Adrenal gland (tissue), 12 donors: ENCODE results near the gene DOK7. TPM values are rescaled to one million over a fixed set of nuclear protein-coding genes. Genes with fewer than 3 reads are reported as not detected.

Experiments
- DNase-seq, 7 donors: peaks; one replicate each; pipeline ENCODE4 v3.0.0-alpha.2; 2019 to 2020
- H3K27ac ChIP-seq, 5 donors: fragments of 200-600 bp; sonication (generic) in 4 of 5; 1 replicate in 3 of 5; 2 replicates in 2 of 5; pipeline versions ENCODE4 v1.5.1 to v1.8.0; 2016 to 2020; ENCODE audit warnings: mild to moderate bottlenecking in 1 of 5
- H3K27me3 ChIP-seq: fragments of 200-600 bp; 2 replicates; pipeline ENCODE4 v1.8.0; 2021
- H3K36me3 ChIP-seq, 2 donors: fragments of 200-600 bp; replicated peaks in 1 of 2; 1 replicate in 1 of 2; 2 replicates in 1 of 2; pipeline versions ENCODE4 v1.5.1 to v1.8.0; 2018 to 2022
- H3K4me1 ChIP-seq, 2 donors: fragments of 200-600 bp; replicated peaks in 1 of 2; 1 replicate in 1 of 2; 2 replicates in 1 of 2; pipeline versions ENCODE4 v1.5.1 to v1.8.0; 2018 to 2021
- H3K4me3 ChIP-seq, 4 donors: fragments of 200-600 bp; sonication (generic) in 3 of 4; one replicate each; pipeline ENCODE4 v1.5.1; 2016 to 2018
- H3K9me3 ChIP-seq, 3 donors: fragments of 200-600 bp; sonication (generic) in 1 of 3; replicated peaks in 1 of 3; 1 replicate in 2 of 3; 2 replicates in 1 of 3; pipeline versions ENCODE4 v1.5.1 to v1.8.0; 2016 to 2021
- POLR2A ChIP-seq, 2 donors: fragments of 450-650 bp; IDR thresholded peaks; one replicate each; pipeline ENCODE4 v1.6.1; 2017; ENCODE audit warnings: antibody characterized with exemption in 2 of 2, mild to moderate bottlenecking in 2 of 2, moderate library complexity in 1 of 2
- WGBS, 4 donors: extraction: QIAGEN DNeasy Blood & Tissue Kit in 2 of 4; methylation state at CpG; one replicate each; pipeline versions ENCODE4 v1.1.5 to v1.1.7; 2013 to 2017; 5-methylcytosine and 5-hydroxymethylcytosine counted together
- intact Hi-C, 2 donors: fragments of 100-400 bp; cut with DNase I; formaldehyde crosslinking; loops; one replicate each; pipeline versions ENCODE4 v1.14.1 to v1.15.0; 2022 to 2023
- polyA plus RNA-seq, 3 donors: library from polyadenylated mRNA; stranded (reverse); fragments of 200-250 nt in 2 of 3; fragments of 350-450 nt in 1 of 3; fragmentation: Illumina TruSeq in 1 of 3; extraction: RNeasy Lipid Tissue Mini Kit (QIAGEN cat#74804) in 1 of 3; gene quantifications; one replicate each; pipeline ENCODE4 v1.2.3, GENCODE V29; 2013 to 2014
- total RNA-seq, 9 donors: library from RNA; depleted of rRNA in 4 of 9; stranded (reverse); fragments of >200 nt in 4 of 9; fragments of 120-200 nt in 1 of 9; fragmentation: NEBNext Ultra II Directional in 1 of 9; extraction: Animal tissue kit (Norgen Biotek cat#: 25700) in 1 of 9; gene quantifications; one replicate each; pipeline versions ENCODE4 v1.1.0 to v1.2.4, GENCODE V29; 2013 to 2023
- TF ChIP-seq, protein P1 (sequence below), 6 experiments: fragments of 450-650 bp in 4 of 6; fragments of 200-600 bp in 2 of 6; sonication (generic) in 1 of 6; IDR thresholded peaks; 1 replicate in 5 of 6; 2 replicates in 1 of 6; pipeline versions ENCODE4 v1.5.1 to v1.8.0; 2016 to 2021; ENCODE audit warnings: antibody characterized with exemption in 6 of 6, mild to moderate bottlenecking in 2 of 6, moderate library complexity in 1 of 6
- donor health status: healthy with polysubstance abuse.
- donor health status: Bipolar disorder and iron deficiency.
- donor health status: DM: yes; HTN: yes; CAD: no.
- donor health status: DM: no; HTN: no; CAD: no.
- donor health status: DM: no; HTN: no; CAD: no.
- donor health status: DM: yes; HTN: yes; CAD: no.

The DOK7 gene
- total and polyA plus RNA-seq, 12 donors: 0.18 to 4.2 (median 1.1) TPM; not detected in 1

DNA sequence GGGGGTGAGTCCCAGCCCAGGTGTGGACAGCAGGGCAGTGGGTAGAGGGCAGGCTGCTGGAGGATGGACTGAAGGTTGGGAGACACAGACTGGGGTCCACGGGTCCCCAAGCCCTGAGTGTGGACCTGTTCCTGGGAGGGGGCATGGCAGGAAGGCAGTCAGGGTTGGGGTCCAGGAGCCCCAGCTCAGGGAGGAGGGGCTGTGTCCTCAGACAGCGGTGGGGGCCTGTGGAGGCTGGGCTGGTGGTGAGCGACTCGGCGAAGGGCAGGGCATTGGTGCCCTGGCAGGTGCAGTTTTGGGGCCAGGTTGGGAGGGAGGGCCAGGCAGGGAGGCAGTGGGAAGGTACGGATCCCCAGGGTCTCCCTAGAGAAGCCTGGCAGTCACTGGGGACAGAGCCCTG is 34.0 kb downstream of the DOK7 start:
- H3K36me3 ChIP-seq: no peaks in the 10 kb centered on the region
- TF ChIP-seq, protein P1, sequence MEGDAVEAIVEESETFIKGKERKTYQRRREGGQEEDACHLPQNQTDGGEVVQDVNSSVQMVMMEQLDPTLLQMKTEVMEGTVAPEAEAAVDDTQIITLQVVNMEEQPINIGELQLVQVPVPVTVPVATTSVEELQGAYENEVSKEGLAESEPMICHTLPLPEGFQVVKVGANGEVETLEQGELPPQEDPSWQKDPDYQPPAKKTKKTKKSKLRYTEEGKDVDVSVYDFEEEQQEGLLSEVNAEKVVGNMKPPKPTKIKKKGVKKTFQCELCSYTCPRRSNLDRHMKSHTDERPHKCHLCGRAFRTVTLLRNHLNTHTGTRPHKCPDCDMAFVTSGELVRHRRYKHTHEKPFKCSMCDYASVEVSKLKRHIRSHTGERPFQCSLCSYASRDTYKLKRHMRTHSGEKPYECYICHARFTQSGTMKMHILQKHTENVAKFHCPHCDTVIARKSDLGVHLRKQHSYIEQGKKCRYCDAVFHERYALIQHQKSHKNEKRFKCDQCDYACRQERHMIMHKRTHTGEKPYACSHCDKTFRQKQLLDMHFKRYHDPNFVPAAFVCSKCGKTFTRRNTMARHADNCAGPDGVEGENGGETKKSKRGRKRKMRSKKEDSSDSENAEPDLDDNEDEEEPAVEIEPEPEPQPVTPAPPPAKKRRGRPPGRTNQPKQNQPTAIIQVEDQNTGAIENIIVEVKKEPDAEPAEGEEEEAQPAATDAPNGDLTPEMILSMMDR (IDR thresholded peaks at IDR 0.05): no peak
- TF ChIP-seq POLR2A (IDR thresholded peaks at IDR 0.05): no peak
- DNase-seq: no peak
- intact Hi-C loops: no loop called here
- no peak overlapping the region for H3K4me3 ChIP-seq
- no peak overlapping the region for H3K27ac ChIP-seq
- peaks cover 18% of the 10 kb centered on the region for H3K27me3 ChIP-seq
- peaks cover 0 to under 1% of the 10 kb centered on the region in 2 donors for H3K4me1 ChIP-seq
- 84 to 98% (median 90%) methylated on average over 6 of the region's 6 CpGs for WGBS, 4 donors
- H3K9me3 ChIP-seq: no peaks in the 10 kb centered on the region

DNA sequence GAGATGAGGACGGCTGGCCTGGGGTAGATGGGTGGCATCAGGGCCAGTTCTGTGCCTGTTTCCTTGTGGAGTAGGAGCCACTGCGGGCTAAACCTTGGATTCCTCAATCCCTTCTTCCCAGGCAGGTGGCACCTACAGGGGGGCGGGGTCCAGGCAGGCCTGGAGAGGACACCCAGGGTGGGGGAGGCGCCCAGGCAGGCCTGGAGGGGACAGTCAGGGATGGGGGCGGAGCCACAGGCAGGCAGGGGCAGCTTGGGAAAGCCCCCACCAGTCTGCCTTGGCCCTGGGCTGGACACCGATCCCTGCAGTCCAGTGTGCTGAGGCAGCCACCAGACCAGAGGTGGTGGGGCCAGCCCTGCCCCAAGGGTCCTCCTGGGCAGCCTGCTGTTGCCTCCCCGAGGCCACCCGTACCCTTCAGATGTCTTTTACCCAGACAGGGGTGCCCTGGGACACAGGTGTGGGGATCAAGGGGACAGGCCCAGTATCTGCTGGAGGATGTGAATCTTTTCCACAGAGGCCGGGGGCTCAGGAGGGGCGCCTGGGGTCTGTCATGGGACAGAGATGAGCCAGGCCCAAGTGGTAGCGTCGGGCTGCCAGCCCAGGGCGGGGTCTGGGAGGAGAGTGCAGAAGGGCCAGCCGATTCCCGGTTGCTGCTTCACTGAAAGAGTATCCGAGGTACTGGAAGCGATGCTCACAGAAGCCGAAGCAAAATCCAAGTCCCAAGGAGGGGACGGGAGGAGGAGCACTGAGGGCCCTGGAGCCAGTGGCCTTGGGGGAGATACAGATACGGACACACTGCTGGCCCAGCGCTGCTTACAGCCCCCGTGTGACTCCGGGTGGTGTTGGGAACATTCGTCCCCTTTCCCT is 34.6 kb downstream of the DOK7 start:
- Histone ChIP-seq H3K9me3 (no peaks in the 10 kb centered on the region), H3K27me3 (peaks cover 18% of the 10 kb centered on the region), H3K36me3 (no peaks in the 10 kb centered on the region), H3K27ac (no peak overlapping the region), H3K4me1 (peaks cover 3 to 7% of the 10 kb centered on the region in 2 donors), H3K4me3 (no peak overlapping the region)
- WGBS, 4 donors: 59 to 80% (median 66%) methylated on average over 14 to 24 of the region's 24 CpGs
- TF ChIP-seq POLR2A (IDR thresholded peaks at IDR 0.05): no peak
- TF ChIP-seq, protein P1 (IDR thresholded peaks at IDR 0.05): no peak
- peak in 2 of 7 donors; percentile 45 to 46 for DNase-seq
- intact Hi-C loops: no loop called here

DNA sequence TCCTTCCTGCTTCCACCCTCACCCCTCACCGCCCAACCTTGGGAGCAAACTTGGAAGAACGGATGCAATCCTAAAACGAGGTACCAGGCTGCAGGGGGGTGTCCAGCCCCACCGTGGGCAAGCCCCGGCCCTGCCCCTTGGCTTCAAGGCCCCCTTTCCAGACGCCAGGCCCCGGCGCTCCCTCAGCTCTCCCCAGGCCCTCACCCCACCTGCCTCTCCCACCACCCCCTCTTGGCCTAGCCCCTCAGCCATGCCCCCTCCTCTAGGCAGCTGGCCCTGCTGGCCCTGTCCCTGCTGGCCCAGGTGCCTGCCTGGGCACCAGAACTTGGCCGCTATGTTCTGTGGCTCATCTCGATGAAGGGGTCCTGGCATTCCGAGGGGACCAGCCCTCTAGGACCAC is 35.3 kb downstream of the DOK7 start:
- DNase-seq: no peak
- H3K27me3 ChIP-seq: peaks cover 18% of the 10 kb centered on the region
- TF ChIP-seq, protein P1 (IDR thresholded peaks at IDR 0.05): no peak
- no peak for TF ChIP-seq POLR2A (IDR thresholded peaks at IDR 0.05)
- no peak overlapping the region for H3K27ac ChIP-seq
- peaks cover 0 to 4% of the 10 kb centered on the region in 2 donors for H3K36me3 ChIP-seq
- H3K4me3 ChIP-seq: no peak overlapping the region
- H3K9me3 ChIP-seq: no peaks in the 10 kb centered on the region
- WGBS, 4 donors: 49 to 80% (median 75%) methylated on average over 7 to 11 of the region's 11 CpGs
- peaks cover 9 to 13% of the 10 kb centered on the region in 2 donors for H3K4me1 ChIP-seq
- intact Hi-C loops: no loop called here

DNA sequence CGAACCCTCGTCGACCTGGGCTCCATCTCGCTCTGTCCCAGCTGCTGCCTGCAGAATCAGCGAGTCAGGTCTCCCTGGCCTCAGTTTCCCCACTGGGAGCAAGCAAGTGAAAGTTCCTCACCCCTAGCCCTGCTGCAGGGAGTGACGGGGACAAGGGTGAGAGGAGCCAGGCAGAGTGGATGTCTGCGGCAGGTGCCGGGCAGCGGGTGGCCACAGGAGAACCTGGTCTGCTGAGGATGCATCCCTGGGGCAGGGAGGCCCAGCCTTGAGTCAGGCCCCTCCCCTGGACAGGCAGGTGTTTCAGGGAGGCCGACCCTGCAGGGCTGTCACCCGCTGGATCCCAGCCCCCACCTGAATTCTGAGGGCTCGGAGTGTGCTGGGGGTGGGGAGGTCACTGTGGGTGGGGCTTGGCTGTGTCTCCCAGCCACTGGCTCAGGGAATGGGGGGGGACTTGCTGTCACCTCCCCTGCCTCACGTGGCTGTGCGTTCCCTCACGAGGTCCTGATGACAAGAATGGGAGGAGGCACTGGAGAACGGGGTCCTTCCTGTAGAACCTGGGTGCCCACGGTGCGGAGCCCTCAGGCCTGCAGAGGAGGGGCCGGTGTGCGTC is 35.9 kb downstream of the DOK7 start:
- WGBS, 4 donors: 81 to 90% (median 88%) methylated on average over 5 to 20 of the region's 20 CpGs
- Histone ChIP-seq H3K4me1 (peaks cover 9 to 13% of the 10 kb centered on the region in 2 donors), H3K27ac (no peak overlapping the region), H3K9me3 (no peaks in the 10 kb centered on the region), H3K27me3 (peaks cover 16% of the 10 kb centered on the region), H3K36me3 (peaks cover 0 to 9% of the 10 kb centered on the region in 2 donors), H3K4me3 (no peak overlapping the region)
- intact Hi-C loops: no loop called here
- no peak for DNase-seq
- TF ChIP-seq POLR2A (IDR thresholded peaks at IDR 0.05): no peak
- TF ChIP-seq, protein P1 (IDR thresholded peaks at IDR 0.05): no peak
